ENCODE results near the gene TAB2.

DNA sequence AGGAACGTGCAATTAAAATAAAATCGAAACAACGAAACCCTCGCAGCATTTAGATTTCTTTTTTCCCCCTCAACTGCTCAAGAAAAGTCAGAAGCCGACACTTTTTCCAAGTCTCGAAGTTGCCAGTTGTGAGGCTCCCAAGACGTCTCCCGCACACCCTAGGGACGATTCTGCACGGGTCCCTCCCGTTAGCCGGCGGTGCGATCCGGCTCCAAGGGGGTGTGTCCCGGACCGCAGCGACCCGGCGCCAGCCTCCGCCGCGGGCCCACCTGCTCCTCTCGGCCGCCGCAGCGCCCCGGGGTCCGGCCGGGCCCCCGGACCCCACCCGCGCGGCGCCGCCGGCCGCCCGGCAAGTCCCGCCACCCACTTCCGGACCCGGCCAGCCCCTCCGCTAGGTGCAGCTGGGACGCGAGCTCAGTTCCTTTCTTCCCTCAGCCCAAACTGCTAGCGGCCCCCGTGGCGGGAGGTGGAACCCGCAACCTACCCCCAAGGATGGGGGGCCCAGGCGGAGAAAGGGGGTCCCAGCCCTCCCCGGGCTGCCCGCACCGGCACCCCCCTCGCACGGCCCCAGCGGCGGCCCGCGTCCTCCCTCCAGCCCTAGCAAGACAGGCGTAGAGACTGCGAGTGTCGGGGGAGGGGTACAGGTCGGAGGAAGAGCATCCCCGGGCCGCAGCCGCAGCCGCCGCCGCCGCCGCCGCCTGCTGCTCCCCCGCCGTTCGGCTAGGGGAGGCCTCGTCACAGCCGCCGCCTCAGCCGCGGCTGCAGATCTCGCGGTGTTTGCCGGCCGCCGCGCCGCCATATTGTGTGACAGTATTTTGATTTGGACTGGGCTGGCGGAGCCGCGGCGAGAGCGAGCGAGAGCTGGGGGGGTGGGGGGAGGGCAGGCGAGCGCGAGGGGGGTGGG, 520 bp upstream of the TAB2 start:
- TF ChIP-seq EP300 (IDR thresholded peaks at IDR 0.05; ENCODE audit: borderline replicate concordance in 1 of 2, low read depth in 2 of 2, low read length in 2 of 2) (peak; percentile 46 to 84; a peak in 2 of 3 replicates), POLR2A (IDR thresholded peaks at IDR 0.05; ENCODE audit: control extremely low read depth in 1 of 2, low read depth in 2 of 2, low read length in 2 of 2) (peak; percentile 12 to 69; a peak in 2 of 3 replicates), SIX5 (IDR thresholded peaks at IDR 0.05; ENCODE audit: low read depth, low read length) (no peak), CHD2 (IDR thresholded peaks at IDR 0.05; ENCODE audit: low read length) (peak; percentile 92), RXRA (IDR thresholded peaks at IDR 0.05; ENCODE audit: insufficient read depth, low read depth, low read length) (no peak), TEAD4 (IDR thresholded peaks at IDR 0.05; ENCODE audit: low read depth, low read length) (no peak), EZH2 (IDR thresholded peaks at IDR 0.05; ENCODE audit: low read depth, low read length, severe bottlenecking) (no peak), ZNF274 (IDR thresholded peaks at IDR 0.05; ENCODE audit: borderline replicate concordance, extremely low read depth, low read length) (no peak), JUND (IDR thresholded peaks at IDR 0.05; ENCODE audit: low read length) (no peak), BCL11A (IDR thresholded peaks at IDR 0.05; ENCODE audit: low read depth in 2 of 2, low read length in 2 of 2) (no peak)
- TF ChIP-seq, protein P1, sequence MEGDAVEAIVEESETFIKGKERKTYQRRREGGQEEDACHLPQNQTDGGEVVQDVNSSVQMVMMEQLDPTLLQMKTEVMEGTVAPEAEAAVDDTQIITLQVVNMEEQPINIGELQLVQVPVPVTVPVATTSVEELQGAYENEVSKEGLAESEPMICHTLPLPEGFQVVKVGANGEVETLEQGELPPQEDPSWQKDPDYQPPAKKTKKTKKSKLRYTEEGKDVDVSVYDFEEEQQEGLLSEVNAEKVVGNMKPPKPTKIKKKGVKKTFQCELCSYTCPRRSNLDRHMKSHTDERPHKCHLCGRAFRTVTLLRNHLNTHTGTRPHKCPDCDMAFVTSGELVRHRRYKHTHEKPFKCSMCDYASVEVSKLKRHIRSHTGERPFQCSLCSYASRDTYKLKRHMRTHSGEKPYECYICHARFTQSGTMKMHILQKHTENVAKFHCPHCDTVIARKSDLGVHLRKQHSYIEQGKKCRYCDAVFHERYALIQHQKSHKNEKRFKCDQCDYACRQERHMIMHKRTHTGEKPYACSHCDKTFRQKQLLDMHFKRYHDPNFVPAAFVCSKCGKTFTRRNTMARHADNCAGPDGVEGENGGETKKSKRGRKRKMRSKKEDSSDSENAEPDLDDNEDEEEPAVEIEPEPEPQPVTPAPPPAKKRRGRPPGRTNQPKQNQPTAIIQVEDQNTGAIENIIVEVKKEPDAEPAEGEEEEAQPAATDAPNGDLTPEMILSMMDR (IDR thresholded peaks at IDR 0.05; ENCODE audit: control extremely low read depth in 1 of 3, insufficient read depth in 1 of 3, low read depth in 1 of 3, low read length in 3 of 3), result no peak
- TF ChIP-seq, protein P2, sequence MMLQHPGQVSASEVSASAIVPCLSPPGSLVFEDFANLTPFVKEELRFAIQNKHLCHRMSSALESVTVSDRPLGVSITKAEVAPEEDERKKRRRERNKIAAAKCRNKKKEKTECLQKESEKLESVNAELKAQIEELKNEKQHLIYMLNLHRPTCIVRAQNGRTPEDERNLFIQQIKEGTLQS (IDR thresholded peaks at IDR 0.05; ENCODE audit: insufficient read depth, low read depth, low read length), result no peak
